Prostate gland (tissue), 2 donors: ENCODE results near the gene CLDND2.
"Not testable (repeated sequence)": the region's sequence is repeated elsewhere in the genome, so short reads cannot be mapped to it uniquely, and the experiment has no call there.

Experiments
- CTCF ChIP-seq, 4 experiments: fragments of 200-600 bp in 2 of 4; fragments of 450-650 bp in 2 of 4; sonication (generic) in 2 of 4; IDR thresholded peaks; 1 replicate in 3 of 4; 2 replicates in 1 of 4; pipeline ENCODE4 v1.5.1; 2016 to 2019; ENCODE audit warnings: antibody characterized with exemption in 4 of 4, mild to moderate bottlenecking in 2 of 4, moderate library complexity in 2 of 4
- POLR2A ChIP-seq: fragments of 450-650 bp; IDR thresholded peaks from one replicate; pipeline ENCODE4 v1.6.1; 2016; ENCODE audit warnings: antibody characterized with exemption, mild to moderate bottlenecking
- POLR2AphosphoS5 ChIP-seq: sonication (generic); formaldehyde crosslinking; IDR thresholded peaks from one replicate; pipeline ENCODE4 v1.6.1; 2017; ENCODE audit warnings: antibody characterized with exemption

- TF ChIP-seq CTCF (IDR thresholded peaks at IDR 0.05); POLR2AphosphoS5; POLR2A: not testable (repeated sequence)
These were observed 28.6 kb upstream of the CLDND2 start for GRCh38 chr19:51397453-51397852.
